ENCODE results near the gene PLTP. TPM values are rescaled to one million over a fixed set of nuclear protein-coding genes. Genes with fewer than 3 reads are reported as not detected.
A peak's percentile ranks its signal among the peaks of the same experiment; 100 is the strongest.

Gene PLTP
- total and polyA plus RNA-seq, 2 of the 13 experiments (the other 11 are each of a cell fraction or from before 2014, with no cell fraction given): 16.9 to 28.6 TPM

DNA sequence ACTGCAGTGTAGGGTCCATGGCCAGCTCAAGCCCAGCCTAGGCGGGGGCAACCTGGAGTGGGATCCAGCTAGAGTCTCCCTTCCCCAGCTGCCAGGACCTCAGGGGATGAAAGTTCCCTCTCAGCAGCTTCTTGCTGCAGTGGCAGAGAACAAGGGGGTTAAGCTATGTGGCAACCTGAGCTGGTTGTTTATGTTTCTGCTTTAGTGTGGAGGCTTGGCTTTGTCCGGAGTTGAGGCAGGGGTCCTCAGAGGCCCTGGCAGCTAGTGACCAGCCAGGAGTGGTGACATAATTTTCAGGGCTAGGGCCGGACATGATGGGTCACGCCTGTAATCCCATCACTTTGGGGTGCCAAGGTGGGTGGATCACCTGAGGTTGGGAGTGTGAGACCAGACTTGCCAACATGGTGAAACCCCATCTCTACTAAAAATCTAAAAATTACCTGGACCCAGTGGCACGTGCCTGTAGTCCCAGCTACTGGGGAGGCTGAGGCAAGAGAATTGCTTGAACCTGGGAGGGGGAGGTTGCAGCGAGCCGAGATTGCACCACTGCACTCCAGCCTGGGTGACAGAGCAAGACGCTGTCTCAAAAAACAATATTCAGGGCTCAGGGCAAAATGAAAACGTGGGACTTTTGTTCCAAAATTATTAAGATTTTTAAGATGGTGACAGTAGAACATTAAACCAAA lies 14.0 kb upstream of the PLTP start (continued):
- no peak for TF ChIP-seq SOX13 (IDR thresholded peaks at IDR 0.05)
- TF ChIP-seq SOX13 (CRISPR knock-in tag; conservative IDR thresholded peaks at IDR 0.05 in 1 of 2, IDR thresholded peaks at IDR 0.05 in 1 of 2): peak in 1 of 2 experiments; percentile 24; a peak in 2 of 4 replicates
- TF ChIP-seq, protein P1, sequence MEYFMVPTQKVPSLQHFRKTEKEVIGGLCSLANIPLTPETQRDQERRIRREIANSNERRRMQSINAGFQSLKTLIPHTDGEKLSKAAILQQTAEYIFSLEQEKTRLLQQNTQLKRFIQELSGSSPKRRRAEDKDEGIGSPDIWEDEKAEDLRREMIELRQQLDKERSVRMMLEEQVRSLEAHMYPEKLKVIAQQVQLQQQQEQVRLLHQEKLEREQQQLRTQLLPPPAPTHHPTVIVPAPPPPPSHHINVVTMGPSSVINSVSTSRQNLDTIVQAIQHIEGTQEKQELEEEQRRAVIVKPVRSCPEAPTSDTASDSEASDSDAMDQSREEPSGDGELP (IDR thresholded peaks at IDR 0.05; ENCODE audit: borderline replicate concordance, low read depth): peak; percentile 26; the same call in 1 of the 2 replicates
- TF ChIP-seq USF2 (IDR thresholded peaks at IDR 0.05; ENCODE audit: low read depth, low read length): no peak
- TF ChIP-seq USF2 (CRISPR knock-in tag; IDR thresholded peaks at IDR 0.05; ENCODE audit: borderline replicate concordance): peak; percentile 35; the same call in 1 of the 2 replicates
- TF ChIP-seq YEATS4 (CRISPR knock-in tag; IDR thresholded peaks at IDR 0.05; ENCODE audit: borderline replicate concordance): peak; percentile 29; the same call in 1 of the 2 replicates
- TF ChIP-seq CEBPG (CRISPR knock-in tag; IDR thresholded peaks at IDR 0.05): peak; percentile 57; the same call in 1 of the 2 replicates
- TF ChIP-seq ZNF788 (CRISPR knock-in tag; IDR thresholded peaks at IDR 0.05; ENCODE audit: borderline replicate concordance): peak; percentile 18; the same call in 1 of the 2 replicates
- TF ChIP-seq, protein P2, sequence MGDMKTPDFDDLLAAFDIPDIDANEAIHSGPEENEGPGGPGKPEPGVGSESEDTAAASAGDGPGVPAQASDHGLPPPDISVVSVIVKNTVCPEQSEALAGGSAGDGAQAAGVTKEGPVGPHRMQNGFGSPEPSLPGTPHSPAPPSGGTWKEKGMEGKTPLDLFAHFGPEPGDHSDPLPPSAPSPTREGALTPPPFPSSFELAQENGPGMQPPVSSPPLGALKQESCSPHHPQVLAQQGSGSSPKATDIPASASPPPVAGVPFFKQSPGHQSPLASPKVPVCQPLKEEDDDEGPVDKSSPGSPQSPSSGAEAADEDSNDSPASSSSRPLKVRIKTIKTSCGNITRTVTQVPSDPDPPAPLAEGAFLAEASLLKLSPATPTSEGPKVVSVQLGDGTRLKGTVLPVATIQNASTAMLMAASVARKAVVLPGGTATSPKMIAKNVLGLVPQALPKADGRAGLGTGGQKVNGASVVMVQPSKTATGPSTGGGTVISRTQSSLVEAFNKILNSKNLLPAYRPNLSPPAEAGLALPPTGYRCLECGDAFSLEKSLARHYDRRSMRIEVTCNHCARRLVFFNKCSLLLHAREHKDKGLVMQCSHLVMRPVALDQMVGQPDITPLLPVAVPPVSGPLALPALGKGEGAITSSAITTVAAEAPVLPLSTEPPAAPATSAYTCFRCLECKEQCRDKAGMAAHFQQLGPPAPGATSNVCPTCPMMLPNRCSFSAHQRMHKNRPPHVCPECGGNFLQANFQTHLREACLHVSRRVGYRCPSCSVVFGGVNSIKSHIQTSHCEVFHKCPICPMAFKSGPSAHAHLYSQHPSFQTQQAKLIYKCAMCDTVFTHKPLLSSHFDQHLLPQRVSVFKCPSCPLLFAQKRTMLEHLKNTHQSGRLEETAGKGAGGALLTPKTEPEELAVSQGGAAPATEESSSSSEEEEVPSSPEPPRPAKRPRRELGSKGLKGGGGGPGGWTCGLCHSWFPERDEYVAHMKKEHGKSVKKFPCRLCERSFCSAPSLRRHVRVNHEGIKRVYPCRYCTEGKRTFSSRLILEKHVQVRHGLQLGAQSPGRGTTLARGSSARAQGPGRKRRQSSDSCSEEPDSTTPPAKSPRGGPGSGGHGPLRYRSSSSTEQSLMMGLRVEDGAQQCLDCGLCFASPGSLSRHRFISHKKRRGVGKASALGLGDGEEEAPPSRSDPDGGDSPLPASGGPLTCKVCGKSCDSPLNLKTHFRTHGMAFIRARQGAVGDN (CRISPR knock-in tag; IDR thresholded peaks at IDR 0.05): peak; percentile 26; the same call in 1 of the 2 replicates
- TF ChIP-seq, protein P3, sequence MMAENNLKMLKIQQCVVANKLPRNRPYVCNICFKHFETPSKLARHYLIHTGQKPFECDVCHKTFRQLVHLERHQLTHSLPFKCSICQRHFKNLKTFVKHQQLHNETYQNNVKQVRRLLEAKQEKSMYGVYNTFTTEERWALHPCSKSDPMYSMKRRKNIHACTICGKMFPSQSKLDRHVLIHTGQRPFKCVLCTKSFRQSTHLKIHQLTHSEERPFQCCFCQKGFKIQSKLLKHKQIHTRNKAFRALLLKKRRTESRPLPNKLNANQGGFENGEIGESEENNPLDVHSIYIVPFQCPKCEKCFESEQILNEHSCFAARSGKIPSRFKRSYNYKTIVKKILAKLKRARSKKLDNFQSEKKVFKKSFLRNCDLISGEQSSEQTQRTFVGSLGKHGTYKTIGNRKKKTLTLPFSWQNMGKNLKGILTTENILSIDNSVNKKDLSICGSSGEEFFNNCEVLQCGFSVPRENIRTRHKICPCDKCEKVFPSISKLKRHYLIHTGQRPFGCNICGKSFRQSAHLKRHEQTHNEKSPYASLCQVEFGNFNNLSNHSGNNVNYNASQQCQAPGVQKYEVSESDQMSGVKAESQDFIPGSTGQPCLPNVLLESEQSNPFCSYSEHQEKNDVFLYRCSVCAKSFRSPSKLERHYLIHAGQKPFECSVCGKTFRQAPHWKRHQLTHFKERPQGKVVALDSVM (CRISPR knock-in tag; IDR thresholded peaks at IDR 0.05): no peak; the same call in none of the 2 replicates
- TF ChIP-seq MYPOP (CRISPR knock-in tag; IDR thresholded peaks at IDR 0.05): 0 out of 2 replicates have a peak, but pooled peaks have one; percentile 35
- TF ChIP-seq ZNF138 (CRISPR knock-in tag; IDR thresholded peaks at IDR 0.05; ENCODE audit: low read depth): 0 out of 2 replicates have a peak, but pooled peaks have one; percentile 56
- TF ChIP-seq ZNF431 (CRISPR knock-in tag; IDR thresholded peaks at IDR 0.05; ENCODE audit: borderline replicate concordance, low read depth): no peak
- no peak for TF ChIP-seq ZFP62 (CRISPR knock-in tag; IDR thresholded peaks at IDR 0.05)
- TF ChIP-seq, protein P4, sequence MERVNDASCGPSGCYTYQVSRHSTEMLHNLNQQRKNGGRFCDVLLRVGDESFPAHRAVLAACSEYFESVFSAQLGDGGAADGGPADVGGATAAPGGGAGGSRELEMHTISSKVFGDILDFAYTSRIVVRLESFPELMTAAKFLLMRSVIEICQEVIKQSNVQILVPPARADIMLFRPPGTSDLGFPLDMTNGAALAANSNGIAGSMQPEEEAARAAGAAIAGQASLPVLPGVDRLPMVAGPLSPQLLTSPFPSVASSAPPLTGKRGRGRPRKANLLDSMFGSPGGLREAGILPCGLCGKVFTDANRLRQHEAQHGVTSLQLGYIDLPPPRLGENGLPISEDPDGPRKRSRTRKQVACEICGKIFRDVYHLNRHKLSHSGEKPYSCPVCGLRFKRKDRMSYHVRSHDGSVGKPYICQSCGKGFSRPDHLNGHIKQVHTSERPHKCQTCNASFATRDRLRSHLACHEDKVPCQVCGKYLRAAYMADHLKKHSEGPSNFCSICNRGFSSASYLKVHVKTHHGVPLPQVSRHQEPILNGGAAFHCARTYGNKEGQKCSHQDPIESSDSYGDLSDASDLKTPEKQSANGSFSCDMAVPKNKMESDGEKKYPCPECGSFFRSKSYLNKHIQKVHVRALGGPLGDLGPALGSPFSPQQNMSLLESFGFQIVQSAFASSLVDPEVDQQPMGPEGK (CRISPR knock-in tag; IDR thresholded peaks at IDR 0.05): peak; percentile 28; the same call in 1 of the 2 replicates

All from HepG2 (cell line).